Measurements from ENCODE around the gene MYO3B. TPM values are rescaled to one million over a fixed set of nuclear protein-coding genes. Genes with fewer than 3 reads are reported as not detected.
"Not testable (repeated sequence)": the region's sequence is repeated elsewhere in the genome, so short reads cannot be mapped to it uniquely, and the experiment has no call there.

Gene MYO3B
- total RNA-seq, 1 donor from 2014 or later: 9.1 TPM

DNA sequence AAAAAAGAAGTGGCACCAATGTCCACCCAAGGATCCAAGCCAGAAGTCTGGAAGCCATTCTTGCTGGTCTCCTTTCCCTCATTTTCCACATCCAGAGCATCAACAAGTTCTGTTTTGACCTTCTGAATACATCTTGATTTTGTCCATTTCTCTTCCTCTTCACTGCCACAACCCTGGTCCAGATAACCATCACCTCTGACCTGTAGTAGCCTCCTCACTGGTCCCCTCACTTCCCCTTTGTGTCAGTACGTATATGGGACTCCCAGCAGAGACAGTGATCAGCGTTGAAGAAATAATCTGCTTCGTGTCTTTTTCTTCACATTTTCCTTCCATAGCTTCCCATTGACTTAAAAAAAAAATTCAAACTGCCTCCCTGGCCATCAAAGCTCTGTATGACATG lies 427.9 kb downstream of the MYO3B start:
- H3K27ac Mint-ChIP-seq: no peak overlapping the region
- no peak for TF ChIP-seq CTCF (IDR thresholded peaks at IDR 0.05; ENCODE audit: unreplicated experiment)
- H3K27me3 Mint-ChIP-seq (ENCODE audit: low read depth): peaks cover 2% of the 10 kb centered on the region
- no peaks in the 10 kb centered on the region for H3K36me3 Mint-ChIP-seq
- DNase-seq (ENCODE audit: low spot score in 2 of 2, unreplicated experiment in 2 of 2): no peak
- H3K9me3 Mint-ChIP-seq: no peaks in the 10 kb centered on the region
- no peaks in the 10 kb centered on the region for H3K4me1 Mint-ChIP-seq
- H3K4me3 Mint-ChIP-seq: no peak overlapping the region

DNA sequence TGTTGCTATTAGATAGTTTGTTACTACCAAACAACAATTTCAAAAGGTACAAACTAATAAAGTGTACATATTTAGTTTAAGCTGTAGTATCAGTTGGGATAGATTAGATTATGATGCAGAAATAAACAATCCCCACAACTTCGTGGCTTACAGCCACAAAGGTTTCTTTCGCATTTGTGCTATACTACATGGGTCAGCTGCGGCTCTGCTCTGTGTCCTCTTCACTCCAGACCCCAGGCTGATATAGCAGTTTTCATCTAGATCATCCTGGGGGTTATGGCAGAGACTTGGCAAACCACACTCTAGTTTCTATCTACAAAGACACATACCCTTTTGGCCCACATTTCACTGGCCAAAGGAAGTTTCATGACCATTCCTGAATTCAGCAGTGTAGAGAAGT lies 429.2 kb downstream of the MYO3B start:
- no peak for TF ChIP-seq CTCF (IDR thresholded peaks at IDR 0.05; ENCODE audit: unreplicated experiment)
- H3K27ac Mint-ChIP-seq: no peak overlapping the region
- H3K9me3 Mint-ChIP-seq: no peaks in the 10 kb centered on the region
- H3K4me3 Mint-ChIP-seq: no peak overlapping the region
- no peak for DNase-seq (ENCODE audit: low spot score in 2 of 2, unreplicated experiment in 2 of 2)
- H3K36me3 Mint-ChIP-seq: no peaks in the 10 kb centered on the region
- no peaks in the 10 kb centered on the region for H3K4me1 Mint-ChIP-seq
- no peaks in the 10 kb centered on the region for H3K27me3 Mint-ChIP-seq (ENCODE audit: low read depth)

GRCh38 chr2:170610615-170611014 lies 432.7 kb downstream of the MYO3B start:
- no peaks in the 10 kb centered on the region for H3K9me3 Mint-ChIP-seq
- H3K4me3 Mint-ChIP-seq: no peak overlapping the region
- no peaks in the 10 kb centered on the region for H3K36me3 Mint-ChIP-seq
- DNase-seq (ENCODE audit: low spot score in 2 of 2, unreplicated experiment in 2 of 2): no peak
- H3K27ac Mint-ChIP-seq: no peak overlapping the region
- TF ChIP-seq CTCF (IDR thresholded peaks at IDR 0.05; ENCODE audit: unreplicated experiment): no peak
- H3K4me1 Mint-ChIP-seq: no peaks in the 10 kb centered on the region
- no peaks in the 10 kb centered on the region for H3K27me3 Mint-ChIP-seq (ENCODE audit: low read depth)

GRCh38 chr2:170618948-170619347 lies 441.0 kb downstream of the MYO3B start:
- not testable (repeated sequence) for H3K4me3 Mint-ChIP-seq; DNase-seq (ENCODE audit: low spot score in 2 of 2, unreplicated experiment in 2 of 2); H3K36me3 Mint-ChIP-seq; H3K27ac Mint-ChIP-seq; H3K4me1 Mint-ChIP-seq; H3K27me3 Mint-ChIP-seq (ENCODE audit: low read depth)
- H3K9me3 Mint-ChIP-seq: peaks cover 32% of the 10 kb centered on the region

GRCh38 chr2:170635094-170635493 lies 457.1 kb downstream of the MYO3B start:
- not testable (repeated sequence) for H3K4me3 Mint-ChIP-seq; DNase-seq (ENCODE audit: low spot score in 2 of 2, unreplicated experiment in 2 of 2); H3K27me3 Mint-ChIP-seq (ENCODE audit: low read depth); H3K27ac Mint-ChIP-seq; H3K36me3 Mint-ChIP-seq; H3K4me1 Mint-ChIP-seq
- peaks cover 26% of the 10 kb centered on the region for H3K9me3 Mint-ChIP-seq

DNA sequence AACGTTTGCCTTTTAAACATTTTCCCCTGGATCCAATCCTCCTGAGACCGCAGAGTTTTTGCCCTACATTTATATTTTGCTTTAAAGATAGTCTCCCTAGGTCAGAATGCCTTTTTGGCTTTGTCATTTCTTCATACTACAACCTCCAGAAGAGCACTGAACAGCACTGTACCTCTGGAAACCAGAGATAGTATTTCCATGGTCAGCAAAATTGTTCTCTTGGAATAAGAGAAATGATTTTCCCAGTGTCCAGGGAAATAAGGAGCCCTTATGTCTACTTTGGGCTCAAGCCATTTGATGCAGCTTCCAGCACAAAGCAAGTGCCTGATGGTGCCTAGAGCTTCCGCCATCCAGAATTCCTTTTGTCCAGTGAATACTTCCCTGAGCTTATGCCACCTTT lies 461.7 kb downstream of the MYO3B start:
- Mint-ChIP-seq H3K27me3 (ENCODE audit: low read depth) (no peaks in the 10 kb centered on the region), H3K4me1 (peaks cover 10% of the 10 kb centered on the region), H3K9me3 (no peaks in the 10 kb centered on the region), H3K27ac (no peak overlapping the region), H3K4me3 (no peak overlapping the region), H3K36me3 (no peaks in the 10 kb centered on the region)
- TF ChIP-seq CTCF (IDR thresholded peaks at IDR 0.05; ENCODE audit: unreplicated experiment): no peak
- no peak for DNase-seq (ENCODE audit: low spot score in 2 of 2, unreplicated experiment in 2 of 2)

DNA sequence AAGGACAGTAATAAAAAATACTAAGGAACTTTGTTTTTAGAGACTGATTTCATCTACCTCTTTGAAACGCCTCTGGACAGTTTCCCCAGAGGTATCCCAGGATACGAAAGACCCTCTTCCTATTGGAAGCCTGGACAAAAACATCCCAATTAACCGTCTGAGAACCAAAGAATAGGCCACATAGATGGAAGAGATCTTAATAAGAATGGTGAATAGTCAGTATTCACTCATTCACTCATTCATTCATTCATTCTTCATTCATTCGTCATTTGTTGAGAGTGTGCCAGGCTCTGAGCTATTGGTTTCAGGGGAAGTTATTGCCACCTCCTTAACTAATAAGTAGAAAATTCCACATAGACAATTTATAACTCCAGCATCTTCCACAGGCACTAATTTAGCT lies 464.0 kb downstream of the MYO3B start:
- no peaks in the 10 kb centered on the region for H3K27me3 Mint-ChIP-seq (ENCODE audit: low read depth)
- no peak for TF ChIP-seq CTCF (IDR thresholded peaks at IDR 0.05; ENCODE audit: unreplicated experiment)
- H3K9me3 Mint-ChIP-seq: no peaks in the 10 kb centered on the region
- H3K4me1 Mint-ChIP-seq: peaks cover 14% of the 10 kb centered on the region
- H3K27ac Mint-ChIP-seq: no peak overlapping the region
- DNase-seq (ENCODE audit: low spot score in 2 of 2, unreplicated experiment in 2 of 2): no peak
- H3K36me3 Mint-ChIP-seq: no peaks in the 10 kb centered on the region
- H3K4me3 Mint-ChIP-seq: no peak overlapping the region
